Stomach (tissue), 4 donors: ENCODE results near the gene HOXB7.

Experiments
- CTCF ChIP-seq, 7 experiments: fragments of 450-650 bp in 4 of 7; fragments of 200-600 bp in 3 of 7; sonication (generic) in 3 of 7; IDR thresholded peaks; one replicate each; pipeline ENCODE4 v1.5.1; 2016 to 2019; ENCODE audit warnings: antibody characterized with exemption in 7 of 7, control low read depth in 2 of 7, mild to moderate bottlenecking in 1 of 7
- EP300 ChIP-seq: sonication (generic); formaldehyde crosslinking; IDR thresholded peaks from one replicate; pipeline ENCODE4 v1.6.1; 2017; ENCODE audit warnings: antibody characterized with exemption

- TF ChIP-seq CTCF (IDR thresholded peaks at IDR 0.05) (no peak), EP300 (no peak)
These were observed 14.7 kb downstream of the HOXB7 start for GRCh38 chr17:48596000-48596734.
